C4-2B (cell line): ENCODE data around the gene CTU2.

Experiments used
- H3K27ac ChIP-seq: fragments of 450-650 bp; 2 replicates; pipeline ENCODE4 v1.5.1; 2017
- ZFX ChIP-seq: fragments of 450-650 bp; IDR thresholded peaks from 2 replicates; pipeline ENCODE4 v1.6.1; 2017
- TF ChIP-seq, protein P1 (sequence below): fragments of 450-650 bp; conservative IDR thresholded peaks from 2 replicates; pipeline ENCODE4 v1.5.1; 2017; ENCODE audit warnings: mild to moderate bottlenecking

The CTU2 gene

DNA sequence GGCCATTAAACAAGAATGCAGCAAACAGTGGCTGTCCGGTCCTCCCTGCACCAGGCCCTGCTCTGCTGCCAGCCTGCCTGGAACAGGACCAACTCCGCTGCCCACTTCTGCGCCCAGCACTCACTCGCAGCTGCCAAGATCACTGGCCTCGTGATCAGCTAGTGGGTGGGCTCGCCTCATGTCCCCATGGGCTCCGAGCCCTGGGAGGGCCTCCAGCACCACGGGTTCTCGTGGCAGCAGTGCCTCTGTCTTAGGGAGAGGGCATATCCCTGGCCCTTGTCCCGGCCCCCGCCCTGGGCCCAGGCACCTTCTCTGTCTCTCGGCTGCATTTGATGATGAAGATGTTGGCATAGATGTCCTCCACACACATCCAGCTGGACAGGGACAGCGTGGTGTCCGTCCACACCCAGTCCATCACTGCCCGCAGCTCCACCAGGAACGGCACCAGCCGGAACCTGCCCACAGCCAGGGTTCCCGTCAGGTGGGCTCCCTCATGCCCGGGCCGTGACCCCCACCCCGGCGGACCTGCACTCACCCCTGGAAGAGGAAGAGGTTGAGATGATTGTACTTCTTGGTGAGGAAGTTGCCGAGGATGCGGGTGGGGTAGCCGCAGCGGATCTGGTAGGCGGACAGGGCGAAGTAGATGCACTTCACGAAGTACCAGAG, 13.1 kb downstream of the CTU2 start:
- no peak for TF ChIP-seq ZFX
- TF ChIP-seq, protein P1, sequence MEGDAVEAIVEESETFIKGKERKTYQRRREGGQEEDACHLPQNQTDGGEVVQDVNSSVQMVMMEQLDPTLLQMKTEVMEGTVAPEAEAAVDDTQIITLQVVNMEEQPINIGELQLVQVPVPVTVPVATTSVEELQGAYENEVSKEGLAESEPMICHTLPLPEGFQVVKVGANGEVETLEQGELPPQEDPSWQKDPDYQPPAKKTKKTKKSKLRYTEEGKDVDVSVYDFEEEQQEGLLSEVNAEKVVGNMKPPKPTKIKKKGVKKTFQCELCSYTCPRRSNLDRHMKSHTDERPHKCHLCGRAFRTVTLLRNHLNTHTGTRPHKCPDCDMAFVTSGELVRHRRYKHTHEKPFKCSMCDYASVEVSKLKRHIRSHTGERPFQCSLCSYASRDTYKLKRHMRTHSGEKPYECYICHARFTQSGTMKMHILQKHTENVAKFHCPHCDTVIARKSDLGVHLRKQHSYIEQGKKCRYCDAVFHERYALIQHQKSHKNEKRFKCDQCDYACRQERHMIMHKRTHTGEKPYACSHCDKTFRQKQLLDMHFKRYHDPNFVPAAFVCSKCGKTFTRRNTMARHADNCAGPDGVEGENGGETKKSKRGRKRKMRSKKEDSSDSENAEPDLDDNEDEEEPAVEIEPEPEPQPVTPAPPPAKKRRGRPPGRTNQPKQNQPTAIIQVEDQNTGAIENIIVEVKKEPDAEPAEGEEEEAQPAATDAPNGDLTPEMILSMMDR = no peak
- H3K27ac ChIP-seq = no peak overlapping the region

GRCh38 chr16:88719933-88720296, 13.6 kb downstream of the CTU2 start:
- H3K27ac ChIP-seq = no peak overlapping the region
- TF ChIP-seq, protein P1 = no peak
- no peak for TF ChIP-seq ZFX

DNA sequence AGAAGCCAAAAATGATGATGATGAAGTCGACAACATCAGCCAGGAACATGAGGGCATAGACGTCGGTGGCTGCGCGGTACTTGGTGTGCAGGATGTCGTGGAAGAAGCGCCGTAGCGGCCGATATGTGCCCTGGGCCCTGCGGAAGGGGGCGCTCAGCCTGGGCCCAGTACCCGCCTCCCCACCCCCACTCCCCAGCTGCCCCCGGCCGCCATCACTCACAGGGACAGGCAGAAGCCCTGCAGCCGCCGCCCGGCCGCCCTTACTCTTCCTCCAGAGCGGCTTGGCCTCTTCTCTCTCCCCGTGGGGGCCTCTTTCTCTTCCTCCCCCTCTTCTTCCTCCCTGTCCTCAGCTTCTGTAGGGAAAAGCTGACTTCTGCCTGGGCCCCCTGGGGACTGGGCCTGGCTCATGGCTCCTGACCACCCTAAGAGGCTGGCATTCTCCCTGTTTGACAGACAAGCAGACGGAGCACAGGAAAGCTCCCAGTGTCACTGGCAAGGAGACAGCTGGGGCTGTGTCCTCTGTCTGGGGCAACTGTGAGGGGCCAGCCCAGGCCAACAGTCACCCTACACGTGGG, 14.2 kb downstream of the CTU2 start:
- TF ChIP-seq ZFX = no peak
- TF ChIP-seq, protein P1 = no peak
- no peak overlapping the region for H3K27ac ChIP-seq

- no peak overlapping the region for H3K27ac ChIP-seq
- no peak for TF ChIP-seq ZFX
Measured at GRCh38 chr16:88721236-88721635, 14.9 kb downstream of the CTU2 start.

DNA sequence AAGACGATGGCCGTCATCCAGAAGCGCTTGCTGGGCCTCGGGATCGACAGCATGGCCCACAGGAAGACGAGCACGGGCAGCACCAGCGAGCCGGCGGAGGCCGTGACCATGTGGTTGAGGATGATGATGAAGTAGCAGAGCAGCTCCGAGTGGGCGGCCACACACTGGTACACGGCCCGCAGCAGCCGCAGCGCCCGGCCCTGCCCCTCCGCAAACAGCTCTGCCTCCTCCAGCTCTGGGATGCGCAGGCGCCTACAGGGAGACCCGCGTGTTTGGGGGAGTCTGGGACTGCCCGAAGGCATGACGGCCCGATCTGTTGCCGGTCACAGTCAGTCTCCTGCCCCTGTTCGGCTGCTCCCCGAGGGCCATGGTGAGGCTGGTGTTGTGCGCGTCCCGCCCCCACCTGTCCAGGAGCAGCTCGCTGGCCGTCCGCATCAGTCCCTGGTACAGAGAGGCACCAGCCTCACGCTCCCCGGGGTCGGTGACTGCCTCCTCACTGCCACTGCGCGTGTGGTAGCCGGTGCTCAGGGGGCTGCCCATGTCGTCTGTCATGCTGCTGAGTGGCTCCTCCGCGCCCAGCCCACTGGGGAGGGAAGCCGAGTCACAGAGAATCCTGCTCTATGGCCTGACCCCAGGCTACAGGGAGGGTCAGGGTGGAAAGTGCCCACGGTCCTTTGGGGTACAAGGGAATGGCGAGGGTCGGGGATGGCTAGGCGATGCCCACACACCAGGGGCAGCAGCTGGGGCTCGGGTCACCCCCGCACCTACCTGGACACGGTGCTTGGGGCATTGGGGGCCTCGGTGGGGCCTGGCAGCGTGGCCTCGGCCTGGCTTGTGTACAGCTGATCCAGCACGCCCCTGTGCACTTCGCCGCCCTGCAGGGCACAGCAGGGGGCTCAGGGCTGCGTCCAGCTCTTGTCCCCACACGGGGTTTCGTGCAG, 15.8 kb downstream of the CTU2 start:
- TF ChIP-seq ZFX = no peak
- no peak overlapping the region for H3K27ac ChIP-seq

DNA sequence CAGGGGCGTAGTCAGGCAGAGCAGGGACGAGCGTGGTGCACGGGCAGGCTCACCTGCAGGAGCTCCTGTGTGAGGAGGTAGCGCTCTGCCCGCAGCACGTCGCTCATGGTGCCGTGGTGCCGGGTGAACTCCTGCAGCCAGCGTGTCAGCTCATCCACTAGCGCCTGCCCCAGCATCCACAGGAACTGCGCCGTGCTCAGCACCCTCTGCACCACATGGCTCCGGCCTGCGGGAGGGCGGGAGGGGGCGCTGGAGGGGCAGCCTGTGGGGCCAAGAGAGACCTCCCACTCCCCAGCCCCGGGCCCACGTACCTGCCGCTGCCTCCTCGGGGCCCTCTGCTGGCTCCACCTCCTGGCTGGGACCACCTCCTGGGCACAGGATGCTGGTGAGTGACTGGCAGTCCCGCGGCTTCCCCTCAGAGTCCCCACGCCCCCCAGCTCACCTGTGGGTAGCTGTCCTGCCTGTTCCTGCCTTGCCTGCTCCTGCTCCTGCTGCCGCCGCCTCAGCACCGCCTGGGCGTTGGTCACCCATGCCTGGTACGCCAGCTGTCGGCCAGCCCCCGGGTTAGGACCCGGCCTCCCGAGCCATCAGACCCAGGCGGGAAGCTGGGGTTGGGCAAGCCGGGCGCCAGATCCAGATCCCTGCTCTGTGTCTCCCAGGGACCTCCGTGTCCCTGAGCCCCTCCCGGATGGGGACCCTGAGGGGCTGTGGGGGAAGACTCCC, 16.6 kb downstream of the CTU2 start:
- H3K27ac ChIP-seq = no peak overlapping the region
- TF ChIP-seq, protein P1 = no peak
- TF ChIP-seq ZFX = no peak

GRCh38 chr16:88723507-88723887, 17.2 kb downstream of the CTU2 start:
- TF ChIP-seq, protein P1 = no peak
- TF ChIP-seq ZFX = no peak
- H3K27ac ChIP-seq = no peak overlapping the region

GRCh38 chr16:88723911-88724310, 17.6 kb downstream of the CTU2 start:
- no peak overlapping the region for H3K27ac ChIP-seq
- TF ChIP-seq, protein P1 = no peak
- TF ChIP-seq ZFX = no peak
